Choroid plexus epithelial cell (primary cell): ENCODE measurements around the gene CARD18.
A peak's percentile ranks its signal among the peaks of the same experiment; 100 is the strongest.

Experiments used
- DNase-seq: peaks from one replicate; pipeline ENCODE4 v3.0.0-alpha.2; 2010; ENCODE audit warnings: low read depth
- H3K4me3 ChIP-seq: 2 replicates; pipeline ENCODE4 v1.5.1; 2011; ENCODE audit warnings: low read depth, mild to moderate bottlenecking, control low read depth, low read length, moderate library complexity
- TF ChIP-seq, protein P1 (sequence below): conservative IDR thresholded peaks from 2 replicates; pipeline ENCODE4 v1.5.1; 2011; ENCODE audit warnings: low read depth, mild to moderate bottlenecking, control low read depth, inconsistent platforms, low read length, moderate library complexity

The CARD18 gene, protein sequence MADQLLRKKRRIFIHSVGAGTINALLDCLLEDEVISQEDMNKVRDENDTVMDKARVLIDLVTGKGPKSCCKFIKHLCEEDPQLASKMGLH

DNA sequence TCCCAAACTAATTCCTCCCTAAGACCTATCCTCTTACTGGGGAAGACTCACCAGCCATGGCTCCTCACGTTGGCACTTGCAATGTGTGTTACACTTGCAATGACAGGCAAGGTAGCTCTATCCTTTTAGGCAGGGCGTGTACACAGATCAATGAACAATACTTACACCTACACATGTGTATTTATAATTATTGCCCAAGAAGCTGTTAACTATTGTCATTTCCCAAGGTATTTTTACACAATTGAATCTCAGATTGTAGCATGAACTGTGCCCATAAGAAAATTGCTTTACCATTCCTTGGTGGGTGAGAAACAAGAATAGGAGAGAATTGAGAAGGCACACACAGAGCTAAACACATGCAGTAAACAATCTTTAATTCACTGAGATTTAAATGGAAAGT, at the start of gene CARD18:
TSS of gene CARD18 (minus strand) at position 101 of the 400 bp plus-strand sequence. CDS start at position 58, 43 bp downstream.
- no peak within 1 kb of the TSS for H3K4me3 ChIP-seq
- TF ChIP-seq, protein P1, sequence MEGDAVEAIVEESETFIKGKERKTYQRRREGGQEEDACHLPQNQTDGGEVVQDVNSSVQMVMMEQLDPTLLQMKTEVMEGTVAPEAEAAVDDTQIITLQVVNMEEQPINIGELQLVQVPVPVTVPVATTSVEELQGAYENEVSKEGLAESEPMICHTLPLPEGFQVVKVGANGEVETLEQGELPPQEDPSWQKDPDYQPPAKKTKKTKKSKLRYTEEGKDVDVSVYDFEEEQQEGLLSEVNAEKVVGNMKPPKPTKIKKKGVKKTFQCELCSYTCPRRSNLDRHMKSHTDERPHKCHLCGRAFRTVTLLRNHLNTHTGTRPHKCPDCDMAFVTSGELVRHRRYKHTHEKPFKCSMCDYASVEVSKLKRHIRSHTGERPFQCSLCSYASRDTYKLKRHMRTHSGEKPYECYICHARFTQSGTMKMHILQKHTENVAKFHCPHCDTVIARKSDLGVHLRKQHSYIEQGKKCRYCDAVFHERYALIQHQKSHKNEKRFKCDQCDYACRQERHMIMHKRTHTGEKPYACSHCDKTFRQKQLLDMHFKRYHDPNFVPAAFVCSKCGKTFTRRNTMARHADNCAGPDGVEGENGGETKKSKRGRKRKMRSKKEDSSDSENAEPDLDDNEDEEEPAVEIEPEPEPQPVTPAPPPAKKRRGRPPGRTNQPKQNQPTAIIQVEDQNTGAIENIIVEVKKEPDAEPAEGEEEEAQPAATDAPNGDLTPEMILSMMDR, result no peak
- no peak for DNase-seq

- TF ChIP-seq, protein P1, result no peak
- no peak for DNase-seq
- H3K4me3 ChIP-seq, result no peak overlapping the region
Measured at GRCh38 chr11:105183987-105184386, 44.4 kb upstream of the CARD18 start.

GRCh38 chr11:105183426-105183825, 43.9 kb upstream of the CARD18 start:
- no peak for DNase-seq
- H3K4me3 ChIP-seq, result no peak overlapping the region
- TF ChIP-seq, protein P1, result no peak

DNA sequence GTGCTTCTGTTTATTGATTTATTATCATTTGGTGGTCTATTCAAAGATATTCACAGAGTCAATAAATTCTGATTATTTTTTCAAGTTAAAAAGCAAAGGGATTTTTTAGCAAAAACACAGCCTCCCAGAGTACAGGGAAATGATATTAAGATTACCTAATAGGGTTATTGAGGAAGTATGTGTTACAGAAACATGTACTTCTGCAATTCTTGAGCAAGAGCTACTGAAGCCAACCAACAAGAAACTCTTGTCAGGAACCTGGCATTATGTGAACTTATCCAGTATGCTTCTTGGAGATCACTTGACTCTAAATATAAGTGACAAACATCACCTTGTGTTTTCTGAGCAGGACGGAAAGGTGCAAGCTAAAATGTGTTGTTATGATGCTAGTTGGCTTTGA, 42.0 kb upstream of the CARD18 start:
- H3K4me3 ChIP-seq, result no peak overlapping the region
- TF ChIP-seq, protein P1, result no peak
- peak; percentile 78 for DNase-seq

- peak; percentile 91 for DNase-seq
- no peak overlapping the region for H3K4me3 ChIP-seq
Measured at GRCh38 chr11:105181100-105181499, 41.5 kb upstream of the CARD18 start.

DNA sequence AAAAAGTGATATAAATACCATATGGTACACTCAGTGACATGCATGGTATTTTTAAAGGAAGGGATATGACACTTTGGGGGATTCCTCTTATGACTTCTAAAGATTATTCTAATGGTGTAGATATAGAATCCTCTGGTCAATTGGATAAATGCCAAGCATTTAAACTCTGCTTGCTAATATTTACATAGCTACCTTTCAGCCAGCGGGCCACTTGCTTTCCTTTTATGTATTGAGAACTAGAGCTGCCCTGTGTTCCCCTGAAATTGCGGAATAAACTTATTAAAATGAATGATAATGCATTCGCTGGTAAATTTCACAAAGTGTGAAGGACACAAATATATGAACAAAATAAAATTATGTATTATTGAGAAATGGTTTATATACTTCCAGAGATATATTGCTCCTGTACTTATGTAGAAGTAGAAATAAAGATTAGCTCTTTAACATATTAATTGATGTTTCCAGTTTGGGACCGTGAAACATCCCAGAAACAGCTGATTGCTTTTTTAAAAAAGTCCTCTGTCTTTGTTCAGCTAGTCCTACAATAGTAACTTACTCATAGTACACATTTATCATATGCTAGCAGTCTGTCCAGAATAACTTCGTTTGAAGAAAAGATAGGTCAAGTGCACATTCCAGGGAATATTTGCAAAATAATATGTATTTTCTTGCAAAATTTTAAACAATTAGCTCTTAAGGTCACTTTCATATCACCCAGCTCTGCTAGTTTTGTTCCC, 40.1 kb upstream of the CARD18 start:
- TF ChIP-seq, protein P1, result no peak
- no peak overlapping the region for H3K4me3 ChIP-seq
- peak; percentile 13 for DNase-seq

More at GRCh38 chr11:105181100-105181499, 41.5 kb upstream of the CARD18 start:
- TF ChIP-seq, protein P1, result no peak

DNA sequence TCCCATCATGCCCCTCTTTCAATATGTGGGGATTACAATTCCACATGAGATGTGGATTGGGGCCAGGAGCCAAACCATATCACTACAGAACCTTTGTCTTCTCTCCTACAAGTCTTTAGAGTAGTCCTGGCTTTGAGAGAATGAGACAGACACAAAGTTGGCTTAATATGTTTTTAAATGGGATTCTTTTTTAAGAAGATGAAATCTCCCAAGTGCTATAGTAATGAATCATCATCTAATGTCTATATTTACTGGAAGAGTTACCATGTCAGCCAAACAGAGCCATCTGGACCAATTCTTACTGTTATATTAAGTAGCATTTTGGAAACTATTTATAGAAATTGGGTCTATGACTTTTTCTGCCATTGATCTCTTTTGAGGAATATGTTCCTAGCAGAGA, 38.1 kb upstream of the CARD18 start:
- peak; percentile 95 for DNase-seq
- no peak overlapping the region for H3K4me3 ChIP-seq
- TF ChIP-seq, protein P1, result no peak
